ENCODE data around the gene FGFRL1.
A peak's percentile ranks its signal among the peaks of the same experiment; 100 is the strongest.

Gene FGFRL1

DNA sequence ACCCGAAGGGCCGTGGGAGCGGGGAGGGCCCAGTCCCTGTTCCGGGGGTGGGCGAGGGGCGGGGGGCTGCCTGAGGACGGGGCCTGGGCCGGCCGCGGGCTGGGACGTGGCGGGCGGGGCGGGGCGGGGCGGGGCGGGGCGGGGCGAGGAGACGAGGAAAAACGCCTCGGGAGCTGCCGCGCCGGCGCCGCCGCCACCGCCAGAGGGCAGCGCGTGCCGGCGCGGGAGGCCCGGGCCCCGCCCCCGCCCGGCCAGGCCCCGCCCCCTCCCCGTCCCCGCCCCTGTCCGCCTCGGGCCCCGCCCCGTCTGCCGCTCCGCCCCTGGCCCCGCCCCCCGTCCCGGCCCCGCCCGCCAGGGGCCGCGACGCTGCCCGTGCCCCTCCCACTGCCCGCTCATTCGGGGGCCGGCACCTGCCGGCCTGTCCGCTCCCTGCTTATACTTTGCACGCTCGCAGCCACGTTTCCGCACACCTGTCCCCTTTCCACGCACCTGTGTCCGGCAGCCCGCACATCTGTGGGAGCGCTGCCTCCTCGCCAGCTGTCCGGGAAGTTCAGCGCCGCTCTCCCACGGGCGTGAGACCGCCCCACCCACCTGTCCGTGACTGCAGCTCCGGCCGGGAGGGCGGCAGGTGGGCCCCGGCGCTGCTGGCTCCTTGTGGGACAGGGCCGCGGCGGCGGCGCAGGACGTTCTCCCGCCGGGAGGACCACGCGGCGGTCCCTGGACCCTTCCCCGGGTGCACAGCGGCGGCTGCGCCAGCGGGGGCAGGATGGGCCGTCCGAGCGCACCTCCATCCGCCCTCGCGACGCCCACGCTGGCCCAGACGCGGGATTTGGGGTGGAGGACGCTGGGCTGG, 1.7 kb upstream of the FGFRL1 start:
- DNase-seq, result peak; percentile 25 to 26

DNA sequence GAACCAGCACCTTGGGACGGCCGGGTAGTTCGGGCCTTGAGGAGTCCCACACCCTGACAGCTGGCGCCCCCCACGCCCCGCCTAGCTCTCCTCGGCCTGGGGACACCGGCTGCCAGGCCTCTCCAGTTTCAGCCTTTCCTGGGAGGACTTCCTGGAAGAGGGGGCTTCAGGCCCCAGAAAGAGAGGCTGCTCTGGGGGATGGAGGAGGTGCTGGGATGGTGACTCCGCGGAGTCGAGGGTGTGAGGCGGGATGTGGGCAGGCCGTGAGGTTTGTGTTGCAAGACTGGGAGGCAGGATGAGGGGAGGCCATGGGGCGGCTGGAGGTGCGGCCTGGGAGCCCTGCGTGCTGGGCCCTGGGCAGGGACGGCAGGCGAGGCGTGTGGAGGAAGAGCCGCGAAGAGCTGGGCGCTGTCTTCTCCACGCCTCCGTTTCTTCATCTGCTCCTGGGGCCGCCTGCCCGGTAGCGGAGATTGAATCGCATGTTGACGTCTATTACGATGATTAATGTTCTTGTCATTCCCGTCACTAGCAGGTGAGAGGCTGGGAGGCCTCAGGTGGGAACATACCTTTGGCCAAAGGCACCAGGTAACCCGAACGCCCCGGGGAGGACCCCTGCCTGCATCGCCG, 918 bp upstream of the FGFRL1 start:
- DNase-seq, result peak; percentile 32 to 44

DNA sequence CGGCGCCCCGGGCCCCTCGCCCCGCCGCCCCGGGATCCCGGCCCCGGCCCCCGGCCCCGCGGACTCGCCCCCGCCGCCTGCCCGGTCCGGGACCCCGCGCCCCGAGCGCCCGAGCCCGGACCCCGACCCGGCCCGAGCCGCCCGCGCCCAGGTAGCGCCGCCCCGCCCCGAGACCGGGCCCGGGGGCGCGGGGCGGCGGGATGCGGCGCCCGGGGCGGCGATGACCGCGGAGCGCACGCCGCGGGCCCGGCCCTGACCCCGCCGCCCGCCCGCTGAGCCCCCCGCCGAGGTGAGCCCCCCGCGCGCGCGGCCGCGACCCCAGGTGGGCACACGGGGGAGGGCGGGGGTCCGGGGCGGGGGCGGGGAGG, 224 bp downstream of the FGFRL1 start:
- DNase-seq, result no peak

DNA sequence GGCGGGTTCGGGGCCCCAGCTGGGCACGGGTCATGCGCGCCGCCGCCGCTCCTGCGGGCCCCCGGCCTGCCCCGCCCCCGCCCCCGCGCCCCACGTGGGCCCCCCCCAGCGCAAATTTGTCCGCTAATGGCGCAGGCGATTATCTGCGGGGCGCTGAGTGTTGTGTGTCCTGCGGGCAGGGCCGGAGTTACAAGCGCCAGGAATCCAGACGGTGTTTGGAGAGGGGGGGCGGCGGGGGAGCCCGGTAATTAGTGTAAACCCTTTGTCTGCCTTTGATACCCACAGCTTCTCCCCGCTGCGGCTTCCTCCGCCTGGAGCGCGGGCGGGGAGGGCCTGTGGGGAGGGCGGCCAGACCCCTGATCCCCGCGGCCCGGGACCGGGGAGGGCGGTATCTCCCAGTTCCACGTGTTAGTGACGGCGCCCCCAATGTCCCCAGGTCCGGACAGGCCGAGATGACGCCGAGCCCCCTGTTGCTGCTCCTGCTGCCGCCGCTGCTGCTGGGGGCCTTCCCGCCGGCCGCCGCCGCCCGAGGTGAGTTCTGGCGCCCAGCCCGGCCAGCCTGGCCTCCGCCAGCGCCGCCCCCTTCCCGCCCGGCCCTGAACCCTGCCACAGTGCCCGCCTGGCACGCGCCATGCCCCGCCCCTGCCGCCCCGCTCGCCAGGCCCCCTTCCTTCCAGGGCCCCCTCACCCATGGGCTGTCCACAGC, 761 bp downstream of the FGFRL1 start:
- peak in 1 of 2 experiments; percentile 20 for DNase-seq

DNA sequence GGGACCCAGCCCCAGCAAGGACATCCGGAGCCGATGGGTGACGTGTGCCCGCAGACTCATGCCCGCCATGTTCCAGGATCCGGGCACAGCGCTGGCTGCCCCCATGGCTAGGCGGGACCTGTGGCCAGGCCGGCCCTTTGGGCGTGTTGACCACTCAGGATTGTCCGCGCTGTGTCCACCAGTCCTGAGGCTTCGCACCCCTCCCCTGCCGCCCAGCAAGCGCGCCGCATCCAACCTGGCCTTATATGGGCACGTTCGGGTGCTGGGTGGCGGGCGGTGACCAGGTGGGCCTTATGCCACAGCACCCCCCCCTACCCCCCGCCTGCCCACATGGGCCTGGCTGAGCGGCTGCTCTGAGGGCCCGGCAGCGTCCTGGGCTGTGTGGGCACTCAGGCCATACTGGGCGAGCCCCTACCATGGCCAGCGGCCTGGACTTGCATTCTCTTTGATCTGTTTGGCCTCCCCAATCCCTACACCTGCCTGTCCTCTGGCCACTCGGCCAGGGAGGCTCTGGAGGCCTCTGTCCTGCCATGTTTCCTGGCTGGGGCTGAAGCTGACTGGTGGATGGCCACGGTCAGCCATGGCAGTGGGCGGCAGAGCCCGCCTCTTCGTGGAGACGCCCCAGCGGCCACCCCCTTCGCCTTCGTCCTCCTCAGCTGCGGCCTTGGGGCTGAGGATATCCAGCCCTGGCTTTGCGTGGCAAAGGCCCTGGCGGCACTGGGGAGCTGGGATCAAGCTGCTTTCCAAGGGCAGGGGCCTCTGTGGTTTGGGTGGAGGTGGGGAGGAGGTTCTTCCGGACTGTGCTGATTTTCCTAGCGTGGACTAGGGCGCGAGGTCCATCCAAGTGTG, 2.0 kb downstream of the FGFRL1 start:
- DNase-seq, result no peak

DNA sequence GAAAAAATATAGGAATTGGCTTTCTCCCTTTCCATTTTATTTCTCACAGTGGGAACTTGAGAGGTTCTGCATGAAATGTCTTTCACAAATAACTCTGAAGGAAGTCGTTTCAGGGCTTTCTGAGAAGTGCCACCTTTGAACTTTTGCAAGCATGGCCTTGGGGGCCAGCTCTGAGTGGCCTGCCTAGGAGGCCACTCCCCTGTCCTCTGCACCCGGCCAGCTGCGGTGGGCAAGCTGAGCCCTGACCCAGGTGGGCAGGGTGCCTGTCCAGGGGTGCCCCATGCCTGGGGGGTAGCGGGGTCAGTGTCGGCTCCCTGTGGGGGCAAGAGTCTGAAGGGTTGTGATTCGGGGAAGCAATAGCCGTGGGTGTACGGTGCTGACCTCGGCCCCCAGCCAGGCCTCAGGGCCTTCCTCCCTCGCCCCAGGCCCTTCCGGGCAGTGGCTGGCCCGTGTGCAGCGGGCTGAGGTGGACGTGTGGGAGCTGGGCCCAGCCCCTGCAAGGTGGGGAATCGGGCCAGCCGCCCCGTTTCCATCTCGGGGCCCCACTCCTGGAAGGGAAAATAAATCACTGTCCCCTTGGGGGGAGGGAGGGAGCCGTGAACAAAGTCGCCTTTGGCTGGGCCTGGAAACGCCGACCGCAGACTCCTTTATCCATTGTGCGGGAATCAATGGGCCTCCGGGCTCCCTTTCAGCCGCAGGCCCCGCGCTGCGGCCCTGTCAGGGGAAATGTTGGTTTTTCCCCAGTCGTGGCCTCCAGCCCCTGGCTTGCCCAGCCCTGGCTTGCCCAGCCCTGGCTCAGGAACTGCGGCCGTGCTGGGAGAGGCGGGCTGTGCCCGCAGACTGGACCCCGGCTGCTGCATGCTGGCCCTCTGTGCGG, 3.1 kb downstream of the FGFRL1 start:
- DNase-seq, result no peak

DNA sequence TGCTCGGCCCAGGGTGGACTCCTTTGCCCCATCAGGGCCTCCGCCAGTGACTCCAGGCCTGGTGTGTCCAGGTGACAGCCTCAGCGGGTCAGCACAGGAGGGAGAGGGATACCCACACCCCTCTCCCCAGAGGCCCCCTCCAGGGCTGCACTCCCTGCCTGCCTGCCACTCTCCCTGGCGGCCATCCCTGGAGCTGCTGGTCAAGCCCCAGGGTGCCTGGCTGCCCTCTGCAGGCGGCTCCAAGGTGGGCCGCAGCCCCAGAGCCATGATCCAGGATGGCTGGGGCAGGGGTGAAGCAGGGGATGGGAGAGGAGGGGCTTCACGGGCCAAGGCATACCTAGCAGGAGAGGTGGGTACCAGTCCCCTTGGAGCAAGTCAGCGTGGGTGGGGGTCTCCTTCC, 3.8 kb downstream of the FGFRL1 start:
- DNase-seq, result no peak

DNA sequence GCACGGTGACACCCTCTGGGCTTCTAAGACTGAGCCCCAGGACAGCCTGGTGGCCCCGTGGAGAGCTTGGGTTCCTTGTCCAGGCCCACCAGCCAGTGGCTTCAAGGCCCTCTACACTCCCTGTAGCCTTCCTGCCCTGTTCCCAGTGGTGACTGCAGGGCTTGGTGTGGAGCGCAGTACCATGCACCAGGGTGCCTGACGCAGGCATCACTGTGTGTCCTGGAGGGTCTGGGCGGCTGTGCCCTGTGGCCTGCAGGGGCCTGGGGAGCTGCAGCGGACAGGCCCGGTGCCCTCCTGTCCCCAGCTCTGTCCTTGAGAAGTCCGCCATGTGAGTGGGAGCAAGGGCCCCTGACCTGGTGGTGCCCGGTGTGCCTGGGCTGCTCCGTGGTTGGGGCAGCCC, 4.3 kb downstream of the FGFRL1 start:
- DNase-seq, result no peak

DNA sequence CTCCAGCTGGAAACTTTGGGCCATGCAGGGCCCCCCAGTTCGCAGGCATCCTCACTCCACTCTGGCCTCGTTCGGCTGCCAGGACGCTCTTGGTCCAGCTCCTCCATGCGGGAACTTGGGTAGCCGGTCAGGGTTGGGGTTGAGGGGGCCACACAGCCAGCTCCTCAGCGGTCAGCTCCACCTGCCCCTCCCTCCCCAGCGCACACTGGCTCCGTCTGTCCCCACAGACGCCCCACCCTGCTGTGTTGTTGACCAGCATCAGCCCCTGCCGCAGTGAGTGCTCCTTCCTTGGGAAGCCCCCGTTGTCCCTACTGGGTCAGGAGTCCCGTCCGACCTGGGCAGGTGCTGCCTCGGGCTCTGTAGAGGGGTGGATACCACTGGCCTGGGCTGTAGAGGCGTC, 5.8 kb downstream of the FGFRL1 start:
- no peak for DNase-seq

DNA sequence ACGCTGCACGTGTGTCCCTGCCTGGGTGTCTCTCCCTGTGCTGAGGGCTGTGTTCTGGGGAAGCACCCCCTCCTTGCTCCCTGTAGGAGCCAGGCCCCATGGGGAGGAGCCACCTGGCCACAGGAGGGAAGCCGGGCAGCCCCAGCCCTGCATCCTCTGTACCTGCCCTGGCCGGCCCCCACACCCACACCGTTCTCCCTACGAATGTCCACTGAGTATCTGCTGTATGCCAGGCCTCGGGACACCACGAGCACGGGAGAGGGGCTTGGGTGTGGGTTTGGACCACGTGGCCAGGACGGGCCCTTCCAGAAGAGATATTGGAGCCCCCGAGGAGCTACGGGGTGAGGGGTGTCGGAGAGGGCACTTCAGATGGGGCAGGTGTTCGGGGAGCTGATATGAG, 6.3 kb downstream of the FGFRL1 start:
- DNase-seq, result no peak

DNA sequence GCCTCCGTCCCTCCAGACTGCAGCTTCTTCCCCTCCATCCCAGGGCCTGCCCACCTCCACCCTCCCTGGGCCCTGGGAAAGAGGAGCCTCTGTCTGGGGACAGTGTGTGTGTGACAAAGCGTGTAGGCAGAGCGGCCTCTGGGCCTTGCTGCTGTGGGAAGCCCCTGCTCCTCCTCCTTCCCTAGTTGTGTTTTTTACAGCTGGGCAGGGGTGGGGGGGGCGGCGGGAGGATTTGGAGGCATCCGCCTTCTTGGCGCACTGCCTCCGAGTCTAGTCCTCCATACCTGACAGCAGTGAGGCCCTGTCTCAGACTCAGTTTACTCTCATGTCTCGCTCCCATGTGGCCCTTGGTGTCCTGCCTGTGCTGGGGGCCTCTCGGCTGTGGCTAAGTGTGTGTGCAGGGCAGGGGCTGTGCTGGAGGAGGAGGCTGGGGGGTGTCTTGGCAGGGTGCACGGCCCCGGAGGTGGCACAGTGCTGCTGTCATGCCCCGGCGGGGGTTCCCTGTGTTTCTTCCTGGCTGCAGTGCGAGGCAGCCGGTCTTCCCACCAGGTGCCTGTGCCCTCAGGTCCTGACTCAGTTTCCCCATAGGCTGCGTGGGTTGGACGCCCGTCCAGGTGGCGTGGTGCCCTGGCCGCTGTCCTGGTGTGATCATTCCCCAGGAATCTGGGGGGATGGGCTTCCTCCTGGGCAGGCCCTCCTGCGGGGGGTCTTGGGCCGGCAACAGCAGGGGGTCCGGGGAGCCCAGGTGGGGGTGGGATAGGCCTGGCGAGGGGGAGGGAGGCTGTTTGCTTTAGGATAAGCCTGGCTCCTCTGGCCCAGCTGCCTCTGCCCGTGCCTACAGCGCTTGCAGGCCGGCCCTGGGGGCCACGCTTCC, 7.0 kb downstream of the FGFRL1 start:
- no peak for DNase-seq

DNA sequence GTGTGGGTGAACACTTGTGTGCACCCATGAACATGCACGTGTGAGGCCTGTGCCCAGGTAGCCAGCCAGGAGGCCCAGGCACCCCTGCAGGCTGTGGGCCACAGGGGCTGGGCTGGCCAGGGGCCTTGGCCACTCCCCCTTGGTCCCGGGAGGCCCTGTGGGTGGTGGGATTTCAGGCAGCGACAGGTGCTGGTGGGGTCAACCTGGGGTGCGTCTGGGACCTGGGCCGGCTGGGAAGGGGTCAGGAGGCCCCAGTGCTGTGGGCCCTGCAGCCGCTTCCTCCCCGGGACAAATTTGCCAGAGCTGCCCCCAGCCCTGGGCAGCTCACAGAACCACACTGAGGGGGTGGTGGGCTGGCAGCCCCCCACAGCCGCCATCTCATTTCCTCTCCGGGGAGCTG, 7.9 kb downstream of the FGFRL1 start:
- DNase-seq, result no peak

DNA sequence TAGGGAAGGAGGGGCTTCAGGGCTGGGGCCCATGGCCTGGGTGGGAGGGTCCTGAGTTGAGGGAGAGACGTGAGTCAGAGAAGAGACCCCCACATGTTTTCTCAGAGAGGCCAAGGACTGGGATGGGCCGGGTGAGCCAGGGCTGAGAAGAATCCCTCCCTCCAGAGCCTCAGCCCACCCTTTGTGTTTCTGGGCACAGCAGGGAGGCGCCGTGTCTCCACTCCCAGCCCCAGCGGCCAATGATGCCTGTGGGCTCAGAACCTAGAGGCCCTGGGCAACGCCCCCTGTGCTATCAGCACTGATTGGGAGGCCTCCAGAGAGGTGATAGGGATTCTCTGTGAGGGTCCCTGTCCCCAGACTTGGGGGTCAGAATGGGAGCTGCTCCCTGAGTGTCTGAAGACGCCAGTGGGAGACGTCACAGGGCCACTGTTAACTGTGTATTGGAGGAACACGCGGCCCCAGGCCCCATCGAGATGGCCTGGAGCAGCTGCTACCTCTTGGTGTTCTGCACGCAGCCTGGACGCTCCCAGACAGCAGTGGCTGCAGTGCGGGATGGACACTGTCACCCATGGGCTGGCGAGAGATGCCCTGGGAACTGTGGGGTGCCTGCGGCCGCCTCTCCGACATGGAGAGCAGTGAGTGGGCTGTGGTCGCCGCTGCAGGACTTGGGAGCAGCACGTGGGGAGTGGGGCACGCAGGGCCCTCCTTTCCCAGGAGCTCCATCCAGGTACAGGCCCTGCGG, 8.5 kb downstream of the FGFRL1 start:
- no peak for DNase-seq

DNA sequence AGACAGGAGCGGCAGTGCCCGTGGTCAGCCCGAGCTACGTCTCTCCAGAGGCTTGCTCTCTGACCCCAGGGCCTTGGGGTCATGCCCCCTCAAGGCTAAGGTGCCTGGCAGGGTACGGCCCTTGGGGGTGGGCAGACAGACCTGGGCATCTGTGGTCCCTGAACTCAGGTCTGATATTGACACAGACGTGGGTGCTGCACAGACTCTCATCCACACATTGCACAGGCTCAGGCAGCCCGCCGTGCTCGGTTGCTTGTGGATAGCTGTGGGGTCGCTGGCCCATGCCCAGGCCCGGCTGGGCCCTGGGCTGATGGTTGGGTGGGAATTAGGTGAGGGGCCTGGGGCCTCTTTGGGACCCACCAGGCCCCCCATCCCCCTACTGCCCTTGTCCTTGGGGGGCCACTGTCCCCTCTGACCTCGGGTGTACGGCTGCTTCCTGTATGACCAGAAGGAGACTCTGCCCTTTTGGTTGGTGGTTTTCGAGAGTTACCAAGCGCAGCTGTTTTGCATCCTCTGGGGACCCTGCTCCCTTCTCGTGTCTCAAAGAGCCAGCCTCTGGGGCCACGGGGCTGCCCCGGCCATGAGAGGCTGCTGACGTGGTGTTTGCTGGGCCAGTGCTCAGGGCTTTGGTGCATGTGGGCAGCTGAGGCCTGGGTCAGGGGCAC, 10.1 kb downstream of the FGFRL1 start:
- DNase-seq, result no peak

DNA sequence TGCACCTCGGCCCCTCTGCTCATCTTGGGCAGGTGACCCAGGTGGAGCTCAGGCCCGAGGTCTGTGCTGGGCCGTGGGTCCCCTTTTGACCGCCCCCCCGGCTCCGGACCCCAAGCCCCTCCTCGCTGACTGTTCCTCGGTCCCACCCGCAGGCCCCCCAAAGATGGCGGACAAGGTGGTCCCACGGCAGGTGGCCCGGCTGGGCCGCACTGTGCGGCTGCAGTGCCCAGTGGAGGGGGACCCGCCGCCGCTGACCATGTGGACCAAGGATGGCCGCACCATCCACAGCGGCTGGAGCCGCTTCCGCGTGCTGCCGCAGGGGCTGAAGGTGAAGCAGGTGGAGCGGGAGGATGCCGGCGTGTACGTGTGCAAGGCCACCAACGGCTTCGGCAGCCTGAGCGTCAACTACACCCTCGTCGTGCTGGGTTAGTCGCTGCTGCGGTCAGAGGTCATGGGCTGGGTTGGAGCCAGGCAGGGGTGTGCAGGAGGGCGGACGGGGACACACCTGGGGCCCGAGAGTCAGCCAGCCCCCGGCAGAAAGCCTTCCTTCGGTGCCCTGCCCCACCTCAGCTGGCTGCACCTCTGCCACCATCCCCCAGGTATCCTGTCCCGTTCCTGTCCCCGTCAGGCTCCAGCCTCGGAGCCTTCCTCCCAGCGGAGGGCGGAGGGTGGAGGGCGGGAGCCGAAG, 10.8 kb downstream of the FGFRL1 start:
- DNase-seq, result no peak

DNA sequence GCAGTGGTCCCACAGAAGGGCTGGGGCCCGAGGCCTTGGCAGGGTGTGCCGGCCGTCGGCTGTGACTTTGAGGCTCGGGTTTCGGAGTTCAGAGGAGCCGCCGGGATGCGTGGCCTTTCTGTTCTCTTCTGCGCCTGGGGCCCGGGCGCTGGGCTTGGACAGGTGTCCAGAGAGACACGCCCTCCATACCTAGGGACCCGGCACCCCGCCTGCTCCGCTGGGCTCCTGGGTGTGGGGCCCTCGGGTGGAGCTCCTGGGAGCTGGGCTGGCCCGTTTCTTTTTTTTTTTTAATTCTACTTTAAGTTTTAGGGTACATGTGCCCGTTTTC, 11.3 kb downstream of the FGFRL1 start:
- DNase-seq, result no peak

DNA sequence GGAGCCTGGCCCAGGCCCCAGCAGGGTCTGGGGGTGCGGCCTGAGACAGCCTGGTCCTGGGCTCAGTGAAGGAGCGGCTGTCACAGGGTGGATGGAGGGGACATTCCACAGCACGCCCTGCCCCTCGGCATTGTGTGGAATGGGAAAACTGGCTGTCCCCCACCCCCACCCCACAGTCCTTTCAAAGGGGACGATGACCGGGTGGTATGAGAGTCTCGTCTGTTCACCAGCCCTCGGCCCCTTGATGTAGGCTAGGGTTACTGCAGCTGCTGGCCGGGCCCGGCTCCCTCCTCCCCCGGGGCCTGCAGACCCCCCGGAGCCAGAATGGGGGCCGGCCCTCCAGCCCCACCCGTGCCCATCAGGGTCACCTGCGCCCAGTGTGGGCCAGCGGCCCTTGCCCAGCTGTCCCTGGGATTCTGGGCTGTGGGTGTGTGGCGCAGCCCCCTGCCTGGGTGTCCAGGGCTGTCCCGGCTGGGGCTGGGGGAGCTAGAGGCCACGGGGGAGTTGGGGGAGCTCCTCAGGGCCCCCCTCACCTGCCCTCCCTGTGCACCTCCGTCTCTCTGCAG, 11.7 kb downstream of the FGFRL1 start:
- DNase-seq, result no peak

DNA sequence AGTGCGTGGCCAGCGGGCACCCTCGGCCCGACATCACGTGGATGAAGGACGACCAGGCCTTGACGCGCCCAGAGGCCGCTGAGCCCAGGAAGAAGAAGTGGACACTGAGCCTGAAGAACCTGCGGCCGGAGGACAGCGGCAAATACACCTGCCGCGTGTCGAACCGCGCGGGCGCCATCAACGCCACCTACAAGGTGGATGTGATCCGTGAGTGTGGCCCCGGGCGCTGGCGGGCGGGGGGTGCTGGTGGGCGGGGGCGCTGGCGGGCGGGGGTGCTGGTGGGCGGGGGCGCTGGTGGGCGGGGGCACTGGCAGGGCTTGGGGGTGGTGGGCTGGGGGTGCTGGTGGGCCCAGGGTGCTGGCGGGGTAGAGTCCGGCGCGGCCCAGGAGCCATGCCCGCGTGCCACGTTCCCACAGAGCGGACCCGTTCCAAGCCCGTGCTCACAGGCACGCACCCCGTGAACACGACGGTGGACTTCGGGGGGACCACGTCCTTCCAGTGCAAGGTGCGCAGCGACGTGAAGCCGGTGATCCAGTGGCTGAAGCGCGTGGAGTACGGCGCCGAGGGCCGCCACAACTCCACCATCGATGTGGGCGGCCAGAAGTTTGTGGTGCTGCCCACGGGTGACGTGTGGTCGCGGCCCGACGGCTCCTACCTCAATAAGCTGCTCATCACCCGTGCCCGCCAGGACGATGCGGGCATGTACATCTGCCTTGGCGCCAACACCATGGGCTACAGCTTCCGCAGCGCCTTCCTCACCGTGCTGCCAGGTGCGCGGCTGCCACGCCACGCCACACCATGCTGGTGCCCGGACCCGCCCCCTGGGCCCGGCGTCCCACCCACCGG, 12.7 kb downstream of the FGFRL1 start:
- DNase-seq, result no peak
